GM23338 (cell line): ENCODE data around the gene SEMA6C. TPM values are rescaled to one million over a fixed set of nuclear protein-coding genes. Genes with fewer than 3 reads are reported as not detected.

ENCODE experiments used
- ATAC-seq: fragments of 200-7000 bp; cut with Tn5 transposase; 3 replicates; pipeline ENCODE4 v1.9.1; 2020
- DNase-seq: peaks from one replicate; pipeline ENCODE4 v3.0.0-alpha.2; 2015; ENCODE audit warnings: low spot score
- H2AFZ ChIP-seq: fragments of 200-600 bp; sonication (generic); 2 replicates; pipeline ENCODE4 v1.8.0; 2016; ENCODE audit warnings: antibody characterized with exemption, mild to moderate bottlenecking, moderate library complexity
- H3F3A ChIP-seq: fragments of 200-600 bp; sonication (generic); replicated peaks from 2 replicates; pipeline ENCODE4 v1.8.0; 2017; ENCODE audit warnings: antibody characterized with exemption, mixed run types, low read depth
- H3K27ac ChIP-seq: fragments of 200-600 bp; sonication (generic); 2 replicates; pipeline ENCODE4 v1.6.1; 2016; ENCODE audit warnings: low read depth
- H3K27me3 ChIP-seq: fragments of 200-600 bp; sonication (generic); 2 replicates; pipeline ENCODE4 v1.8.0; 2016; ENCODE audit warnings: mild to moderate bottlenecking, mixed run types, moderate library complexity; ENCODE audit not compliant: insufficient read depth
- H3K36me3 ChIP-seq: fragments of 200-600 bp; sonication (generic); 2 replicates; pipeline ENCODE4 v1.8.0; 2016; ENCODE audit warnings: mild to moderate bottlenecking; ENCODE audit not compliant: insufficient read depth
- H3K4me1 ChIP-seq: fragments of 200-600 bp; sonication (generic); 2 replicates; pipeline ENCODE4 v1.8.0; 2016; ENCODE audit warnings: mild to moderate bottlenecking, moderate library complexity; ENCODE audit not compliant: insufficient read depth
- H3K4me2 ChIP-seq: fragments of 200-600 bp; sonication (generic); 2 replicates; pipeline ENCODE4 v1.7.1; 2017; ENCODE audit warnings: mixed run types
- H3K4me3 ChIP-seq: fragments of 200-600 bp; sonication (generic); 2 replicates; pipeline ENCODE4 v1.6.1; 2016; ENCODE audit warnings: mixed run types
- H3K79me2 ChIP-seq: fragments of 200-600 bp; sonication (generic); replicated peaks from 2 replicates; pipeline ENCODE4 v1.8.0; 2017; ENCODE audit warnings: mild to moderate bottlenecking; ENCODE audit not compliant: insufficient read depth
- H3K9me2 ChIP-seq: fragments of 200-600 bp; sonication (generic); 2 replicates; pipeline ENCODE4 v1.8.0; 2017; ENCODE audit not compliant: insufficient read depth
- H4K20me1 ChIP-seq: fragments of 200-600 bp; sonication (generic); replicated peaks from 2 replicates; pipeline ENCODE4 v1.8.0; 2017; ENCODE audit warnings: mild to moderate bottlenecking; ENCODE audit not compliant: insufficient read depth
- H3K27ac Mint-ChIP-seq: 2 replicates; pipeline ENCODE4 v1.8.0; 2020; ENCODE audit warnings: inconsistent platforms, mild to moderate bottlenecking, moderate library complexity, mixed read lengths
- H3K27me3 Mint-ChIP-seq: 3 replicates; pipeline ENCODE4 v1.8.0; 2022; ENCODE audit warnings: low read depth, mild to moderate bottlenecking, moderate library complexity, mixed read lengths, inconsistent platforms; ENCODE audit not compliant: insufficient read depth, poor library complexity
- H3K36me3 Mint-ChIP-seq: 3 replicates; pipeline ENCODE4 v1.8.0; 2021; ENCODE audit warnings: low read depth, mild to moderate bottlenecking, inconsistent platforms, moderate library complexity, mixed read lengths
- H3K4me1 Mint-ChIP-seq: 3 replicates; pipeline ENCODE4 v1.8.0; 2020; ENCODE audit warnings: mild to moderate bottlenecking, inconsistent platforms, mixed read lengths
- H3K4me3 Mint-ChIP-seq: 3 replicates; pipeline ENCODE4 v1.8.0; 2021; ENCODE audit warnings: moderate library complexity, mild to moderate bottlenecking, inconsistent platforms, mixed read lengths
- H3K9me3 Mint-ChIP-seq: 3 replicates; pipeline ENCODE4 v1.8.0; 2020; ENCODE audit warnings: moderate library complexity, mild to moderate bottlenecking, inconsistent platforms, mixed read lengths
- CTCF ChIP-seq, 2 experiments: fragments of 200-600 bp in 1 of 2; sonication (generic) in 1 of 2; conservative IDR thresholded peaks; 2 replicates each; pipeline versions ENCODE4 v1.5.1 to v1.6.1; 2016 to 2017; ENCODE audit warnings: antibody characterized with exemption in 2 of 2, low read depth in 2 of 2, mild to moderate bottlenecking in 2 of 2, moderate library complexity in 1 of 2
- EZH2 ChIP-seq: fragments of 200-600 bp; sonication (generic); IDR thresholded peaks from one replicate; pipeline ENCODE4 v1.8.0; 2017; ENCODE audit warnings: antibody characterized with exemption, mild to moderate bottlenecking, low read depth; ENCODE audit not compliant: unreplicated experiment
- ZNF331 ChIP-seq: fragments of 250-450 bp; sonication (Bioruptor Pico); IDR thresholded peaks from 2 replicates; pipeline ENCODE4 v1.5.0; 2020; ENCODE audit warnings: low read depth, mild to moderate bottlenecking, moderate library complexity
- ZNF462 ChIP-seq: fragments of 250-450 bp; sonication (Bioruptor Pico); IDR thresholded peaks from 2 replicates; pipeline ENCODE4 v1.5.0; 2020; ENCODE audit warnings: mild to moderate bottlenecking, moderate library complexity
- polyA plus RNA-seq: library from polyadenylated mRNA; unstranded; fragments of >200 nt; fragmentation: Nextera tagmentation; extraction: Ambion mirVana; gene quantifications from 2 replicates; pipeline ENCODE4 v1.2.1, GENCODE V29; 2016
- total RNA-seq: library from RNA; depleted of rRNA; stranded (reverse); fragments of >200 nt; shearing (Covaris generic); gene quantifications from 2 replicates; pipeline ENCODE4 v1.2.3, GENCODE V29; 2014

Gene SEMA6C
- total and polyA plus RNA-seq, 2 experiments from 2014 or later = 6.2 to 12.3 TPM

GRCh38 chr1:151145304-151146071, 943 bp downstream of the SEMA6C start:
- Histone ChIP-seq H3K27ac (no peak overlapping the region), H3F3A (peaks cover 9% of the 10 kb centered on the region; the same call in 1 of the 2 replicates), H3K4me3 (peak overlapping the region; percentile 96), H2AFZ (peak overlapping the region; percentile 91), H3K79me2 (no peaks in the 10 kb centered on the region; the same call in 1 of the 2 replicates), H3K9me2 (no peaks in the 10 kb centered on the region), H3K4me1 (peaks cover 35% of the 10 kb centered on the region), H3K4me2 (peak overlapping the region; percentile 98), H3K36me3 (no peaks in the 10 kb centered on the region), H3K27me3 (peaks cover 35% of the 10 kb centered on the region), H4K20me1 (peaks cover 5% of the 10 kb centered on the region; the same call in 1 of the 2 replicates)
- Mint-ChIP-seq H3K4me1 (peaks cover 39% of the 10 kb centered on the region), H3K36me3 (no peaks in the 10 kb centered on the region; the same call in 2 of the 3 replicates), H3K27me3 (peaks cover 32% of the 10 kb centered on the region), H3K4me3 (peak overlapping the region; percentile 82), H3K27ac (no peak overlapping the region), H3K9me3 (no peaks in the 10 kb centered on the region)
- ATAC-seq (peak; percentile 25), DNase-seq (peak; percentile 60)
- no peak for TF ChIP-seq CTCF (conservative IDR thresholded peaks at IDR 0.05; ENCODE audit: low read depth in 2 of 2)
- no peak for TF ChIP-seq EZH2
- no peak for TF ChIP-seq ZNF462 (CRISPR knock-in tag)
- TF ChIP-seq ZNF331 (CRISPR knock-in tag) = no peak
